ENCODE measurements around the gene ABCA1.
A peak's percentile ranks its signal among the peaks of the same experiment; 100 is the strongest.

ABCA1 gene

GRCh38 chr9:104836767-104837166 is 91.2 kb downstream of the ABCA1 start:
- no peak for DNase-seq

GRCh38 chr9:104836235-104836634 is 91.7 kb downstream of the ABCA1 start:
- peak; percentile 62 to 64 for DNase-seq

- DNase-seq = no peak
These were observed 92.8 kb downstream of the ABCA1 start for GRCh38 chr9:104835161-104835560.

- DNase-seq = no peak
These were observed 94.3 kb downstream of the ABCA1 start for GRCh38 chr9:104833696-104834095.

- no peak for DNase-seq
These were observed 96.3 kb downstream of the ABCA1 start for GRCh38 chr9:104831681-104832080.

GRCh38 chr9:104826911-104827310 is 101.0 kb downstream of the ABCA1 start:
- DNase-seq = no peak

- DNase-seq = no peak
These were observed 101.7 kb downstream of the ABCA1 start for GRCh38 chr9:104826079-104826775.

GRCh38 chr9:104820336-104820735 is 107.6 kb downstream of the ABCA1 start:
- no peak for DNase-seq

- DNase-seq = no peak
These were observed 108.9 kb downstream of the ABCA1 start for GRCh38 chr9:104819033-104819432.

GRCh38 chr9:104817437-104817836 is 110.5 kb downstream of the ABCA1 start:
- no peak for DNase-seq

GRCh38 chr9:104815851-104816565 is 111.9 kb downstream of the ABCA1 start:
- DNase-seq = no peak

GRCh38 chr9:104810421-104811339 is 117.3 kb downstream of the ABCA1 start:
- peak in 1 of 2 experiments; percentile 8 for DNase-seq

GRCh38 chr9:104808035-104808614 is 119.8 kb downstream of the ABCA1 start:
- no peak for DNase-seq

GRCh38 chr9:104805441-104805840 is 122.5 kb downstream of the ABCA1 start:
- DNase-seq = no peak

GRCh38 chr9:104802906-104803305 is 125.0 kb downstream of the ABCA1 start:
- no peak for DNase-seq

GRCh38 chr9:104802110-104802509 is 125.8 kb downstream of the ABCA1 start:
- DNase-seq = no peak

GRCh38 chr9:104800068-104800785 is 127.7 kb downstream of the ABCA1 start:
- DNase-seq = no peak

GRCh38 chr9:104798209-104798995 is 129.6 kb downstream of the ABCA1 start:
- no peak for DNase-seq

- DNase-seq = peak; percentile 3 to 19
These were observed 132.1 kb downstream of the ABCA1 start for GRCh38 chr9:104795857-104796256.

- DNase-seq = no peak
These were observed 132.9 kb downstream of the ABCA1 start for GRCh38 chr9:104795082-104795481.

GRCh38 chr9:104794070-104794469 is 133.9 kb downstream of the ABCA1 start:
- DNase-seq = no peak
